HG02623 (cell line): ENCODE measurements around the gene SLC2A14.
"Not testable (repeated sequence)": the region's sequence is repeated elsewhere in the genome, so short reads cannot be mapped to it uniquely, and the experiment has no call there.

Experiments used
- ATAC-seq: cut with Tn5 transposase; IDR thresholded peaks from one replicate; pipeline ENCODE4 v1.9.1; 2021; ENCODE audit warnings: moderate library complexity; ENCODE audit not compliant: unreplicated experiment

The SLC2A14 gene

GRCh38 chr12:7872566-7873319, at the start of gene SLC2A14:
TSS of gene SLC2A14 (minus strand) at chr12:7872915. CDS start at chr12:7869880, 3,035 bp downstream.
- no peak for ATAC-seq

GRCh38 chr12:7921181-7921580, 48.5 kb upstream of the SLC2A14 start:
- not testable (repeated sequence) for ATAC-seq

GRCh38 chr12:7918268-7918590, 45.5 kb upstream of the SLC2A14 start:
- not testable (repeated sequence) for ATAC-seq

GRCh38 chr12:7917392-7918267, 44.9 kb upstream of the SLC2A14 start:
- ATAC-seq, result no peak

- ATAC-seq, result no peak
These were observed 44.2 kb upstream of the SLC2A14 start for GRCh38 chr12:7916936-7917335.

- no peak for ATAC-seq
These were observed 43.1 kb upstream of the SLC2A14 start for GRCh38 chr12:7915661-7916403.

GRCh38 chr12:7910106-7910505, 37.4 kb upstream of the SLC2A14 start:
- not testable (repeated sequence) for ATAC-seq

GRCh38 chr12:7907009-7907408, 34.3 kb upstream of the SLC2A14 start:
- no peak for ATAC-seq

- not testable (repeated sequence) for ATAC-seq
These were observed 33.6 kb upstream of the SLC2A14 start for GRCh38 chr12:7906303-7906702.

- ATAC-seq, result not testable (repeated sequence)
These were observed 32.9 kb upstream of the SLC2A14 start for GRCh38 chr12:7905600-7906125.

GRCh38 chr12:7905071-7905470, 32.4 kb upstream of the SLC2A14 start:
- no peak for ATAC-seq

GRCh38 chr12:7902416-7902815, 29.7 kb upstream of the SLC2A14 start:
- not testable (repeated sequence) for ATAC-seq

- no peak for ATAC-seq
These were observed 27.0 kb upstream of the SLC2A14 start for GRCh38 chr12:7899755-7900154.

GRCh38 chr12:7896726-7897125, 24.0 kb upstream of the SLC2A14 start:
- ATAC-seq, result not testable (repeated sequence)

GRCh38 chr12:7892186-7892980, 19.7 kb upstream of the SLC2A14 start:
- no peak for ATAC-seq

- ATAC-seq, result no peak
These were observed 12.0 kb upstream of the SLC2A14 start for GRCh38 chr12:7884689-7885088.

GRCh38 chr12:7881736-7882120, 9.0 kb upstream of the SLC2A14 start:
- ATAC-seq, result not testable (repeated sequence)

- ATAC-seq, result not testable (repeated sequence)
These were observed 8.4 kb upstream of the SLC2A14 start for GRCh38 chr12:7880952-7881735.

- ATAC-seq, result no peak
These were observed 6.5 kb upstream of the SLC2A14 start for GRCh38 chr12:7879246-7879645.
